Activated T-helper 2 cell treated with anti-CD3 and anti-CD28 coated beads, Interferon-gamma antibody, Interleukin-2, Interleukin-4, amounts not matched to agents 10 μg/mL and 5 μg/mL and 100 μg/mL, durations not matched to agents 14 hours and 24 hours and 36 hours (primary cell): ENCODE data around the gene KSR1. TPM values are rescaled to one million over a fixed set of nuclear protein-coding genes. Genes with fewer than 3 reads are reported as not detected.
A peak's percentile ranks its signal among the peaks of the same experiment; 100 is the strongest.

Experiments used
- DNase-seq: peaks from one replicate; pipeline ENCODE4 v3.0.0; 2021; ENCODE audit warnings: low spot score
- H3K27ac Mint-ChIP-seq: one replicate; pipeline ENCODE4 v1.8.0; 2021; ENCODE audit warnings: mixed read lengths
- H3K27me3 Mint-ChIP-seq: one replicate; pipeline ENCODE4 v1.8.0; 2021; ENCODE audit warnings: low read depth, mixed read lengths
- H3K36me3 Mint-ChIP-seq: one replicate; pipeline ENCODE4 v1.8.0; 2021; ENCODE audit warnings: low read depth, mixed read lengths
- H3K4me1 Mint-ChIP-seq: one replicate; pipeline ENCODE4 v1.8.0; 2021; ENCODE audit warnings: low read depth, mixed read lengths
- H3K4me3 Mint-ChIP-seq: one replicate; pipeline ENCODE4 v1.8.0; 2021; ENCODE audit warnings: low read depth, mild to moderate bottlenecking, moderate library complexity, mixed read lengths
- H3K9me3 Mint-ChIP-seq: one replicate; pipeline ENCODE4 v1.8.0; 2021; ENCODE audit warnings: mixed read lengths
- intact Hi-C: fragments of 100-400 bp; cut with micrococcal nuclease; formaldehyde crosslinking; loops from one replicate; pipeline ENCODE4 v1.15.1; 2023
- total RNA-seq: library from RNA; stranded (reverse); gene quantifications from 2 replicates; pipeline ENCODE4 v1.2.3, GENCODE V29; 2022

The KSR1 gene
- total RNA-seq, 1 donor from 2014 or later = 96.5 TPM

DNA sequence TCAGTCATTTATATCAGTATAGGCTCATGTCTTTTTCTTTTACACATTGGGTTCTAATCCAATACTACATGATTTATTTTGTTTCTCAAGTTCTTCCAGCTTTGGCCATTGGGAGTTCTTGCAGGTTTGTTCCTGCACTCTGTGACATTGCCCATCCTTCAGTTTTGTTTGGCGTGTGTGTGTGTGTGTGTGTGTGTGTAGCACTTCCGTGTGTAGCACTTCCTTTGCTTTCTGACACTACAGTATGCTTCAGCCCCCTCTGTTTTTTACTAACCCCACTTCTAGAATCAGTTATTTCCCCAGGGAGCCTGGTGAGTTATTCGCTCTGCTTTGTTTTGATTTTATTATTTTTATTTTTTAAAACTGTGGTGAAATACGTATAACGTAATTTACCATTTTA lies 99.1 kb downstream of the KSR1 start:
- intact Hi-C loops = no loop called here
- H3K36me3 Mint-ChIP-seq = peaks cover 39% of the 10 kb centered on the region
- H3K4me1 Mint-ChIP-seq = peaks cover 33% of the 10 kb centered on the region
- DNase-seq = no peak
- no peaks in the 10 kb centered on the region for H3K27me3 Mint-ChIP-seq
- H3K4me3 Mint-ChIP-seq = no peak overlapping the region
- no peak overlapping the region for H3K27ac Mint-ChIP-seq
- H3K9me3 Mint-ChIP-seq = no peaks in the 10 kb centered on the region

DNA sequence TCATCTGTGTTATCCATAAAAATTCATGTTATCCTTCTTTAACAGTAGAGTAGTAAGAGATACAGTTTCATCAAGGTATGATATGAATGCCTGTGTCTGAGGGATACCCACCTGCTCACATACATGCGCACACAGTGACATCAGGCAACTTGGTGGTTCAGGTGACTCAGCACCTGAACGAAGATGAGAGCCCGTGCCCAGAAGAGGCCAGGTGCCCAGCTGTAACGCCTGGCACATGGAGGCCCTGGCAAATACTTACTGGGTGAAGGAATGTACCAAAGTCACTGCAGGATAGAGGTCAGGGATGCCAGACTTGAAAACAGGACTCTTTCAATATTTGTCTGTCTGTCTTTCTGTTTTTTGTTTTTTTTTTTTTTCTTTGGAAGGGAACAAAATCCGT lies 102.1 kb downstream of the KSR1 start:
- H3K27me3 Mint-ChIP-seq = no peaks in the 10 kb centered on the region
- no peaks in the 10 kb centered on the region for H3K9me3 Mint-ChIP-seq
- no peak overlapping the region for H3K4me3 Mint-ChIP-seq
- H3K27ac Mint-ChIP-seq = no peak overlapping the region
- peaks cover 35% of the 10 kb centered on the region for H3K36me3 Mint-ChIP-seq
- intact Hi-C loops = no loop called here
- no peak for DNase-seq
- peaks cover 19% of the 10 kb centered on the region for H3K4me1 Mint-ChIP-seq

DNA sequence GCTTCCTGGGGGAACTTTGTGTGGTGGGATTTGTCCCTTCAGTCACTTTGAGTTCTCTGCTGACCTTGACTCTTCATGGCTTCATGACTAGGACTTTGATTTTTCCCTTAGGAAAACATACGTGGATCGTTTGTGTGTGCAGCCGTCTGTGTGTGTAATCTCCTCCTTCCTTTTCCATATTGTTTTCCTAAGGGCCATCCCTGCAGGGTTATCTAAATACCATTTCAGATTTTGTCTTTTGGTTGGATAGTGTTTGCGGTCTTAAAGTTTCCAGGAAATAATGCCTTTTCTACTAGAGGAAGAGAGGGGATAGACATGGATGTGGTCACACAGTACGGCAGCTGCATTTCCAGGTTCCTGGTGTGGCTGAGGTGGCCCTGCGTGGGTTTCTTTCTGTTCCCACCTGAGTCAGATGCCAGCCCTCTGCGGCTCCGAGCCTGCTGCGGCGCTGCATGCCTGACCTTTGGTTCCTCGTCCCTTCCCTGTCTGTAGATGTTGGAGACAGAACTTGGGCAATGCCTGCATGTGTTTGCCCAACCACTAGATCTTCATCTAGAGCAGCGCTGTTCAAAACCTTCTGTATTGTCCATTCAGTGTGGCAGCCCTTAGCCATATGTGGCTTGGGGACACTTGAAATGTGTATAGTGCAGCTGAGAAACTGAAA lies 102.7 kb downstream of the KSR1 start:
- Mint-ChIP-seq H3K4me1 (peaks cover 22% of the 10 kb centered on the region), H3K27ac (no peak overlapping the region), H3K36me3 (peaks cover 41% of the 10 kb centered on the region), H3K27me3 (no peaks in the 10 kb centered on the region), H3K9me3 (no peaks in the 10 kb centered on the region), H3K4me3 (no peak overlapping the region)
- no peak for DNase-seq
- intact Hi-C loops = no loop called here

DNA sequence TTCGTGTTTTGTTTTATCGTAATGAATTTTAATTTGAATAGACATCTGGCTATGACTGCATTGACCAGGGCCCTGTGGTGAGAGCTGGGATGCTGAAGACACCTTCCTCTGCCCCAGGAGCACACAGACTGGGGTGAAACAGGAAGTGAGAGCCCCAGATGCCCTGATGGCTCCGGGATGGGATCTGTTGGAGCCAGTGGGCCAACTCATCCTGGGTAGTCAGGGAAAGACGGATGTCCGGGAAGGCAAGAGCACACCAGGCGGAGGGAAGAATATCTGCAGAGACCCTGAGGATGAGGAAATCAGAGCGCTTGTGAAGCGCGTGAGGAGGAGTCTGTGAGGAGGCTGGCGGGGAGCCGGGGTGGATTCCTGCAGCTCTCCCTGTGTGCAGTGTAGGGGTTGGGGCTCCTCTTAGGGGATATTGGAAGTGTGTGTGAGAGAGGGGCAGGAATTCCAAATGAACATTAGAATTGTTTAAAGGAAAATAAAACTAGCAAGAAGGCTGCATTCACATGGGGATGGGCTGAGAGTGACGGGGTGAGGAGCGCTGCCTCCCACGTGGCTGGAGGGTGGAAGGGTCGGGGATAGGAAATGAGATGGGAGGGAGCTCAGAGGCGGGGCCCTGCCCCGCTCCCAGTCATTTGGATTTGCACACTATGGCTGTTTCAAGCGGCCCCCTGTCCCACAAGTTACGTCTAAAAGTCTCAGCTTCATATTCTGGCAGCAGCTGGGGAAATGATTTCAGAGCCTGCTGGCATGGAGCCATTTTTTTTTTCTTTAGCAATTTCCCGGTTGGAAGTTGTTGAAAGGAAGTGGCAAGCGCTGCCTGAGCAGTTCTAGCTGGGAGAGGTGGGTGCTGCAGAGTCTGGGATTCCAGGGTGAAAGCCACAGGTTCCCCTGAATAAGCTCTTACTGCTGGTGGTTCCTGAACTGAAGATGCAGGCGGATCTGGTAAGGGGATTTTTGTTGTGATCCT lies 103.5 kb downstream of the KSR1 start:
- H3K27me3 Mint-ChIP-seq = no peaks in the 10 kb centered on the region
- intact Hi-C loops = no loop called here
- no peaks in the 10 kb centered on the region for H3K9me3 Mint-ChIP-seq
- H3K4me3 Mint-ChIP-seq = no peak overlapping the region
- H3K36me3 Mint-ChIP-seq = peaks cover 48% of the 10 kb centered on the region
- no peak for DNase-seq
- no peak overlapping the region for H3K27ac Mint-ChIP-seq
- H3K4me1 Mint-ChIP-seq = peaks cover 26% of the 10 kb centered on the region

DNA sequence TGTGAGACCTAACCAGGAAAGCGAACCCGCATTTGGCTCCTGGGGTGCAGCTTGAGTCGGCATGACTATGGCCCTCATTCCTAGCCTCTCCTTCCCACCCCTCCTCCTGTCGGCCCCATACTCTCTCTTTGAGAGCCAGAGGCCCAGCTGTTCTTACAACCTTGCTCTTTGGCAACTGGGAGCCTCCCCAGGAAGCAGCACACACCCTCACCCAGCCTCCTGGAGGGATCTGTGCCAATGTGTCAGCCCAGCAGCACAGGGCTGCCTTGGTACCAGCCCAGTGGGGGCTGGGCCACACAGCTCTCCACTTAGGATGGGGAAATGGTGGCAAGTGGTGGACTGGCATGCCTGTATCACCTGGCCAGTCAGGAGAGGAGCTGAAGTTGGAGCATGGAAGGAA lies 104.4 kb downstream of the KSR1 start:
- intact Hi-C loops = no loop called here
- no peak overlapping the region for H3K4me3 Mint-ChIP-seq
- H3K4me1 Mint-ChIP-seq = peaks cover 25% of the 10 kb centered on the region
- no peak for DNase-seq
- no peaks in the 10 kb centered on the region for H3K27me3 Mint-ChIP-seq
- no peak overlapping the region for H3K27ac Mint-ChIP-seq
- H3K9me3 Mint-ChIP-seq = no peaks in the 10 kb centered on the region
- peaks cover 43% of the 10 kb centered on the region for H3K36me3 Mint-ChIP-seq

DNA sequence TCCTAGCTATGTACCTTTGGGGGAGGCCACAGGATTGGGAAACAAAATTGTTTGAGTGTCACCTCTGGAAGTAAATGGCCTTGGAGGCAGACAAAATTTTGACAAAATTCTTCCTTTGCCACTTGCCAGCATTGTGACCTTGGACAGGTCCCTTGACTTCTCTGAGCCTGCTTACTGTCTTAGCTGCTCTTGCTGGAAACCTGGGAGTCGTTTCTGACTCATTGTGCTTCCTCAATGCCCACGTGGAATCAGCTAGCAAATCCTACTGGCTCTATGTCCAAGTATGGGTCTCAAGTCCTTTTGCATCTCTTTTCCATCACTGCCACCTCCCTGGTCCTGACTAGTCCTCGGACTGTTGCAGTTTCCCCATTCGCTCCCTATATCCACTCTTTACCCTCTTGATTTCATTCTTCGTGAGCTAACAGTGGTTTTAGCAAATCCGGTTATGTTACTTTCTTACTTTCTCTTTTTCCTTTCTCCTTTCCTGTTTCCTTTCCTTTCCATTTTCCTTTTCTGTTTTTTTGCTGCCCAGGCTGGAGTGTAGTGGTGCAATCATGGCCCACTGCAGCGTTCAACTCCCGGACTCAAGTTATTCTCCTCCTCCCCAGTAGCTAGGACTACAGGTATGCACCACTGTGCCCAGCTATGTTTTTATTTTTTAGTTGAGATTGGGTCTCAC lies 106.7 kb downstream of the KSR1 start:
- no peak overlapping the region for H3K4me3 Mint-ChIP-seq

DNA sequence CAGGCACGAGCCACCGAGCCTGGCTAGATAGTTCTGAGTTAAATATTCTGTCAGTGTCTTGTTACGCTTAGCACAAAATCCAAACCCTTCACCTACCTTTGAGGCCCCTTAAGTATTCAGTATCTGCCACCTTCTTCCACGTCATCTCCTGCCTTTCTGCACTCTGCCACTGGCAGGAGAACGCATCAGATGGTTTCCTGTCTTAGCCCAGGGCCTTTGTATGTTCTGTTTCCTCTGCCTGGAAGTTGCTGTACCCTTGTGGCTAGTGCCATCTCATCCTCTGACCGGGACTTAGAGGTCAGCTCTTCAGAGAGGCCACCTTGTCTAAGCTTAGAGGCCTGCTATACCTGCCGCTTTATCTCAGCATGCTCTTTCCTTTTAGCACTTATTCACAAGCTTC lies 107.3 kb downstream of the KSR1 start:
- Mint-ChIP-seq H3K27ac (peak overlapping the region; percentile 42), H3K9me3 (no peaks in the 10 kb centered on the region)
- intact Hi-C loops = no loop called here

More for the DNA sequence above, 106.7 kb downstream of the KSR1 start:
- intact Hi-C loops = no loop called here
- Mint-ChIP-seq H3K27me3 (no peaks in the 10 kb centered on the region), H3K9me3 (no peaks in the 10 kb centered on the region), H3K27ac (peak overlapping the region; percentile 5), H3K36me3 (peaks cover 50% of the 10 kb centered on the region), H3K4me1 (peaks cover 39% of the 10 kb centered on the region)
- no peak for DNase-seq

DNA sequence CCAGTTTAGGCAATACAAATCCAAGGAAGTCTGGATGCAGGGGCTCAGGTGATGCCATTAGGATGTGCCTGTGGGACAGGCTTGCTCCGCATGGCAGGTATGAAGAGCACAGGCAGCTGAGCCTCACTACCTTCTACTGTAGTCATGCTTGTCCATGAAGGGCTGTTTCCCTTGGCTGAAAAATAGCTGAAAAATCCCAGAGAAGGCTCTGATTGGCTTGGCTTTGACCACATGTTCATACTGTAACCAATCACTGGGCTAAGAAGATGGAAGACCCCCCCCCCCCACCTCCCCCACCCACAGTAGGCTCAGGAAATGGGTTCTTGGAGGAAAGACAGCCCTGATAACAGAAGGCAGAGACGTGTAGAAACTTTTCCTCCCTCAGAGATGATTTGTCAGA lies 108.2 kb downstream of the KSR1 start:
- Mint-ChIP-seq H3K27me3 (no peaks in the 10 kb centered on the region), H3K9me3 (no peaks in the 10 kb centered on the region), H3K27ac (peak overlapping the region; percentile 2), H3K36me3 (peaks cover 44% of the 10 kb centered on the region), H3K4me3 (no peak overlapping the region), H3K4me1 (peaks cover 47% of the 10 kb centered on the region)
- DNase-seq = no peak
- intact Hi-C loops = loop anchor here (2.0 kb wide), 1 partner anchor 16 kb away; no protein-coding TSS in a partner anchor

More for the DNA sequence above, 107.3 kb downstream of the KSR1 start:
- no peak for DNase-seq
- peaks cover 46% of the 10 kb centered on the region for H3K36me3 Mint-ChIP-seq
- no peak overlapping the region for H3K4me3 Mint-ChIP-seq
- peaks cover 44% of the 10 kb centered on the region for H3K4me1 Mint-ChIP-seq
- H3K27me3 Mint-ChIP-seq = no peaks in the 10 kb centered on the region

DNA sequence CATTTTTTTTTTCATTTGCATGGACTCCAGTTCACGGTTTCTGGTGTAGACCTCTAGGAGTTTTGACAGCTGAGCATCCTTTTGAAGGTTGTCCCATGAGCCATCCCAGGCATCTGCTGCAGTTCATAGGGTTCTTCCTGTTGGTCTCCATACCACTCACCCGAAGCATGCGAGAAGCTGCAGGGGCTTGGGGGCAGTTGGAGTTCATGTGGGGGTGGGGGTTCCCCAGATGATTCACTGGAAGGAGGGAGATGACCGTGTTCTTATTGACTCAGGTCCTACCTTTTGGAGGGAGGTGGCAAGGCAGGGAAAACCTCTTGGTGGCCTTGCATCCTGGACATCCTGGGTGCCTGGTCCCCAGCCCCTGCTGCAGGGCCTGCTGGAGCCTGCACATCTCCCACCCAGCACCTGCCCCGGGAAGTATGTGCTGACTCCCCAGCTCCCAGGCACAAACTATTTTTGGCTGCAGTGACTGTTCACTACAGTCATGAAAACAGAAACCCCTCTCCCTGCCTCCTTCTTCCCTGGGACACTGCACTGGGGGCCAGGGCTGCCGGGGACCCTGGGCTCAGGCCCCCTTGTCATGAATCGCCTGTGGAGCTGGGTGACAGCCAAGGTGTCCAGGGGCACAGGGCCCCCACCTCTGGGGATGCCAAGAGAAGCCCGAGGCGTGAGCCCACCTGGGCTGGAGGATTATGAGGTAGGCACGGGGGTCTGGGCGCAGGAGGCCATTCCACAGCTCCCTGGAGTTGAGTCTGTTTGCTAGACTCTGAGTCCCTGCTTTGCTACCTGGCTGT lies 109.8 kb downstream of the KSR1 start:
- H3K9me3 Mint-ChIP-seq = no peaks in the 10 kb centered on the region
- peak overlapping the region; percentile 93 for H3K27ac Mint-ChIP-seq
- DNase-seq = no peak
- H3K27me3 Mint-ChIP-seq = no peaks in the 10 kb centered on the region
- H3K36me3 Mint-ChIP-seq = peaks cover 33% of the 10 kb centered on the region
- peaks cover 54% of the 10 kb centered on the region for H3K4me1 Mint-ChIP-seq
- peak overlapping the region; percentile 58 for H3K4me3 Mint-ChIP-seq
- intact Hi-C loops = loop anchor here (1.0 to 5.0 kb wide), 3 partner anchors 15 to 36 kb away; no protein-coding TSS in a partner anchor

DNA sequence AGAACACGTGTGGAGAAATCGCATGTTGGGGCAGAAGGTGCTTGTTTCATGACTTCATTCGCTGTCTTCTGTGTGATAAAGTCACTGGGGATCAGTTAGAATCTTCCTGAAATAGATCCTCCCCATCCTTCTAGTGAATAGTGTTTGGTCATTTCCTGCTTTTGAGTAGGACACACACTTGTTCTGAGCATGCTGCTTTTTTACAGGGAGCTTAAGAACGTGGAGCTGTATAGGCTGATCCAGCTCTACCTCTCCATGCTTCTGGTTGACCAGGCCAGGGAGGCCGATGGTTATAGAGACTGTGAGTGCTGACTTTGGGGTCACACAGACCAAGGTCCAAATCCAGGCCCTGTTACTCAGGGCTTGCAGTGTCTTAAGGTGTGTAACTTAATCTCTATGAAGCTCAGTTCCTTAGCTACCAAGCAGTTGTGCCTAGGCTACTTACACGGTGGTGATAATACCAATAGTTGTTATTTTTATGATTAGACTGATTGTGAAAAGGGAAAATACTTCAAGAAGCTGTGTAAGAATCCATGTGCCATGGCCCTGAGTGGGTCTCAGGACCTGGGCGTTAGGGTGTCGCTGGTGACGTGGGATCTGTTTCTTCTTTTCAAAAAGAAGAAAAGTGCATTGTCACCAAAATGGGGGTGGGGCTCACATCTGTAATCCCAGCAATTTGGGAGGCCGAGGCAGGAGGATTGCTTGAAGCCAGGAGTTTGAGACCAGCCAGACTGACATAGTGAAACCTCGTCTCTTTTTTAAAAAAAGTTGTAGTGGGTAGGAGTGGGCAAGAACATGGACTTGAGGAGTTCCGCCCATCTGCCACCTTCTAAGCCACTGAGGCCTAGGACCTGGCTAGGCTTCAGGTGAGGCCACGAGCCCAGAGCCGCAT lies 110.7 kb downstream of the KSR1 start:
- H3K27me3 Mint-ChIP-seq = no peaks in the 10 kb centered on the region
- H3K4me3 Mint-ChIP-seq = peak overlapping the region; percentile 2
- H3K36me3 Mint-ChIP-seq = peaks cover 29% of the 10 kb centered on the region
- peaks cover 61% of the 10 kb centered on the region for H3K4me1 Mint-ChIP-seq
- H3K9me3 Mint-ChIP-seq = no peaks in the 10 kb centered on the region
- intact Hi-C loops = loop anchor here (1.0 to 5.0 kb wide), 2 partner anchors 23 to 35 kb away; no protein-coding TSS in a partner anchor
- peak overlapping the region; percentile 93 for H3K27ac Mint-ChIP-seq
- DNase-seq = no peak

DNA sequence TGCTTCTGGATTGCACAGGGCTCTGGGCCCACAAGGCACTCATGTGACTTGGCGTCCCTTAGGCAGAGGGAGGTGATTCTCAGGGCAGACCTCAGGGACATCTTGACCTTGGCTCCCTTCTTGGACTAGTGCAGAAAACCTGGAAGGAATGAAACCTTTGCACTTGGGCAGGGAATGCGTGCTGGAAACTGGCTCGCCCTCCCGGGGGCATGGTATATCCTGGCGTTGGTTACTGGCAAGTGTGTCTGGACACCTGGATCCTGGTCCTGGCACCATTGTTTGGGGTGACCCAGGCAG lies 111.3 kb downstream of the KSR1 start:
- Mint-ChIP-seq H3K27me3 (no peaks in the 10 kb centered on the region), H3K36me3 (peaks cover 27% of the 10 kb centered on the region), H3K4me3 (no peak overlapping the region), H3K27ac (peak overlapping the region; percentile 93), H3K9me3 (no peaks in the 10 kb centered on the region), H3K4me1 (peaks cover 67% of the 10 kb centered on the region)
- DNase-seq = no peak
- intact Hi-C loops = loop anchor here (5.0 kb wide), 1 partner anchor 35 kb away; no protein-coding TSS in a partner anchor
